Measurements from ENCODE around the gene NAP1L2.
"Not testable (repeated sequence)": the region's sequence is repeated elsewhere in the genome, so short reads cannot be mapped to it uniquely, and the experiment has no call there.

Gene NAP1L2

GRCh38 chrX:73214426-73215094 lies at the start of gene NAP1L2:
NAP1L2 (minus strand) TSS chrX:73214851; CDS start chrX:73214492, 359 bp downstream.
- peak; percentile 38 for DNase-seq (ENCODE audit: low read depth)

- peak; percentile 15 for DNase-seq (ENCODE audit: low read depth)
These were observed 48.3 kb upstream of the NAP1L2 start for GRCh38 chrX:73262991-73263390.

GRCh38 chrX:73239242-73239641 lies 24.6 kb upstream of the NAP1L2 start:
- DNase-seq (ENCODE audit: low read depth): no peak

- no peak for DNase-seq (ENCODE audit: low read depth)
These were observed 3.0 kb upstream of the NAP1L2 start for GRCh38 chrX:73217621-73218020.

GRCh38 chrX:73215246-73215645 lies 595 bp upstream of the NAP1L2 start:
- no peak for DNase-seq (ENCODE audit: low read depth)

GRCh38 chrX:73213734-73214425 lies 771 bp downstream of the NAP1L2 start:
- DNase-seq (ENCODE audit: low read depth): no peak

- DNase-seq (ENCODE audit: low read depth): no peak
These were observed 8.3 kb downstream of the NAP1L2 start for GRCh38 chrX:73206366-73206765.

- DNase-seq (ENCODE audit: low read depth): no peak
These were observed 32.0 kb downstream of the NAP1L2 start for GRCh38 chrX:73182502-73183114.

GRCh38 chrX:73168945-73169344 lies 45.7 kb downstream of the NAP1L2 start:
- DNase-seq (ENCODE audit: low read depth): not testable (repeated sequence)

All from iris pigment epithelial cell (primary cell).